ENCODE data around the gene ITGA3.

ITGA3 gene

GRCh38 chr17:50123649-50124349 lies 67.9 kb downstream of the ITGA3 start:
- DNase-seq (ENCODE audit: low read depth in 2 of 3, low spot score in 2 of 3) = no peak

GRCh38 chr17:50125420-50125997 lies 69.6 kb downstream of the ITGA3 start:
- DNase-seq (ENCODE audit: low read depth in 2 of 3, low spot score in 2 of 3) = no peak

GRCh38 chr17:50127697-50128361 lies 71.9 kb downstream of the ITGA3 start:
- DNase-seq (ENCODE audit: low read depth in 2 of 3, low spot score in 2 of 3) = no peak

- DNase-seq (ENCODE audit: low read depth in 2 of 3, low spot score in 2 of 3) = no peak
These were observed 72.8 kb downstream of the ITGA3 start for GRCh38 chr17:50128441-50129352.

GRCh38 chr17:50129353-50129727 lies 73.4 kb downstream of the ITGA3 start:
- DNase-seq (ENCODE audit: low read depth in 2 of 3, low spot score in 2 of 3) = no peak

- no peak for DNase-seq (ENCODE audit: low read depth in 2 of 3, low spot score in 2 of 3)
These were observed 74.0 kb downstream of the ITGA3 start, which contains the start of gene SAMD14 for GRCh38 chr17:50129728-50130558. Gene SAMD14 (minus strand): TSS chr17:50130160. CDS start chr17:50124959, 5,201 bp downstream.

GRCh38 chr17:50130559-50131305 lies 74.8 kb downstream of the ITGA3 start:
- DNase-seq (ENCODE audit: low read depth in 2 of 3, low spot score in 2 of 3) = no peak

GRCh38 chr17:50132104-50132794 lies 76.3 kb downstream of the ITGA3 start:
- no peak for DNase-seq (ENCODE audit: low read depth in 2 of 3, low spot score in 2 of 3)

GRCh38 chr17:50133028-50133768 lies 77.3 kb downstream of the ITGA3 start:
- no peak for DNase-seq (ENCODE audit: low read depth in 2 of 3, low spot score in 2 of 3)

- no peak for DNase-seq (ENCODE audit: low read depth in 2 of 3, low spot score in 2 of 3)
These were observed 77.8 kb downstream of the ITGA3 start for GRCh38 chr17:50133769-50134099.

GRCh38 chr17:50134206-50135110 lies 78.5 kb downstream of the ITGA3 start:
- no peak for DNase-seq (ENCODE audit: low read depth in 2 of 3, low spot score in 2 of 3)

- no peak for DNase-seq (ENCODE audit: low read depth in 2 of 3, low spot score in 2 of 3)
These were observed 79.6 kb downstream of the ITGA3 start for GRCh38 chr17:50135316-50136095.

- DNase-seq (ENCODE audit: low read depth in 2 of 3, low spot score in 2 of 3) = no peak
These were observed 80.3 kb downstream of the ITGA3 start for GRCh38 chr17:50136096-50136687.

GRCh38 chr17:50137042-50137441 lies 81.1 kb downstream of the ITGA3 start:
- no peak for DNase-seq (ENCODE audit: low read depth in 2 of 3, low spot score in 2 of 3)

GRCh38 chr17:50139185-50139783 lies 83.4 kb downstream of the ITGA3 start:
- no peak for DNase-seq (ENCODE audit: low read depth in 2 of 3, low spot score in 2 of 3)

All from activated CD8-positive, alpha-beta memory T cell treated with anti-CD3 and anti-CD28 coated beads for 48 hours (primary cell).